Measurements from ENCODE around the gene TTC6.

TTC6 gene

GRCh38 chr14:37625597-37626595 lies 30.5 kb downstream of the TTC6 start:
- DNase-seq: no peak

DNA sequence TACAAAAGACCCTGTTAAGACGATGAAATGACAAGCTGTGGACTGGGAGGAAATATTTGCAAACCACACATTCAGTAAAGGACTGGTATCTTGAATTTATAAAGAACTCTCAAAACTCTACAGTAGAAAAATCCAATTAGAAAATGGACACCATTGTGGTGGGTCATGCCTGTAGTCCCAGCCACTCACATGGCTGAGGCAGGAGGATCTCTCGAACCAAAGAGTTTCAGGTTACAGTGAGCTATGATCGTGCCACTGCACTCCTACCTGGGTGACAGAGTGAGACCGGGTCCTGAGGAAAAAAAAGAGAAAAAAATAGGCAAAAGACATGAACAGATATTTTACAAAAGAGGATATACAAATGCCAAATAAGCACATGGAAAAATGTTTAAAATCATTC lies 41.9 kb downstream of the TTC6 start:
- no peak for DNase-seq

DNA sequence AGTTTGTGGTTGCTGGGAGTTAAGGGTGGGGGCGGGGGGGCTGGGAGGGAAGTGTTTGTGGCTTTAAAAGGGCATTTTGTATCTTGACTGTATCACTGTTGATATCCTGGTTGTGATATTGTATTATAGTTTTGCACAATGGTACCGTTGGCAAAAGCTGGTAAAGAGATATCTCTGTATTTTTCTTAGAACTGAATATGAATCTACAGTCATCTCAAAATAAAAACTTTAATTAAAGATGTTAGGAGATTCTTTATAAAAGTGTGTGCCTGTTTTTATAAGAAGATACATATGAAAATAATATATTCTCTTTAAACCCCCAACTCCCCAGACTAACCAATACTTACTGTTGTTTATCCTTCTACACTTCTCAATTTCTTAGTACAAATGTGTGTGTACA lies 43.2 kb downstream of the TTC6 start:
- no peak for DNase-seq

GRCh38 chr14:37641117-37641516 lies 45.7 kb downstream of the TTC6 start:
- DNase-seq: no peak

DNA sequence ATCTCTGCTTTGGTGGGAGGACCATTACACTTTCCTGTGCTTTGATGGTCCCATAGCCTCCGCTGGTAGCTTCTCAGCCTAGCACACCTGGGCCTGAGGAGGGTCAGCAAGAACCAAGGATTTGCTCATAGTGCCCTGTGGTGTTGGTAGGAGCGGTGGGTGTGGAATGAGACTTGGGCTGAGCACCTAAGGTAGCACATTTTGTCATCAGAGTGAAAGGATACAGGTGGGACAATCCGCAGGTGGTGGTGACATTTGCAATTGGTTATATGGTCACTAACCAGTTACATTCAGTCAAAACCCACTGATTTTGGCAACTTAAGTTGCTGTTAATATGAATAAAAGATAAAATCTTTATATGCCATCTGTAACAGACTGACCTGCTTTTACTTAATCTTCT lies 46.7 kb downstream of the TTC6 start:
- DNase-seq: no peak

GRCh38 chr14:37643701-37644100 lies 48.3 kb downstream of the TTC6 start:
- no peak for DNase-seq

Data from cerebellar nuclear complex (tissue), 1 donor.